ENCODE measurements around the gene BTBD9.

BTBD9 gene

GRCh38 chr6:38155621-38156204 lies 484.0 kb downstream of the BTBD9 start:
- DNase-seq = no peak

DNA sequence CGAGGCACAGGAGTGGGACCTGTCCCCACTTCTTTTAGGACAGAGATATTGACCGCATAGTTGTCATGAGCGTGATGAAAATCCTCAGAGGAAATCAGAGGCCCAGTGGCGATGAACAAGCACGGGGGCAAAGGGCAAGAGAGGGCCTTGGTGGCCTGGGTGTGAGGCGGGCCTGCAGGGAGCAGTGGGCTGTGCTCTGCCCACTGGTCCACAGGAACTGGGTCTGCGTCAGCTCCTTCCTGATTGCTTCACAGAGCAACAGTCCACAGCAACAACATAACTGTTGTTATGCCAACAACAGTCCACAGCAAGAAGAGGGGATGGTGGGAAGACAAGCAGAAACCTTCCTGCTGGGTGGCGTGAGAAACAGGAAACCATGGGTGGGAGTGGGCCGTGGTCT lies 484.6 kb downstream of the BTBD9 start:
- DNase-seq = no peak

DNA sequence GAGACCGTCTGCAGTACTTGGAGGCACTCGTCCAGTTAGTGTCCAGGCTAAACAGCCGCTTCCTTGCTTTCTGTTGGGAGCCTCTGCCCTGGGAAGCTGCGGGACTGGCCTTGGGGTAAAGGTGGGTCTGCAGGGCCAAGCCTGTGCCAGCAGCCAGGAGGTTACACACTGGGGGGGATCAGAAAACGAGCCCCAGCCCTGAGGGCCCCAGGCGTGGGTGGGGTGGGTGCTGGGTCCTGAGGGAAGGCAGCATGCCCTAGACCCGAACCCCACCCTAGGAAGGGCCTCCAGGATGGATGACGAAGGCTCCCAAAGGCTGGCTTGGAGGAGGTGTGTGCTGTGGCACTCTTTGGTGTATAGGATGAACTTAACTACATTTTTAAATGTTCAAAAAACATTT lies 485.0 kb downstream of the BTBD9 start:
- DNase-seq = no peak

DNA sequence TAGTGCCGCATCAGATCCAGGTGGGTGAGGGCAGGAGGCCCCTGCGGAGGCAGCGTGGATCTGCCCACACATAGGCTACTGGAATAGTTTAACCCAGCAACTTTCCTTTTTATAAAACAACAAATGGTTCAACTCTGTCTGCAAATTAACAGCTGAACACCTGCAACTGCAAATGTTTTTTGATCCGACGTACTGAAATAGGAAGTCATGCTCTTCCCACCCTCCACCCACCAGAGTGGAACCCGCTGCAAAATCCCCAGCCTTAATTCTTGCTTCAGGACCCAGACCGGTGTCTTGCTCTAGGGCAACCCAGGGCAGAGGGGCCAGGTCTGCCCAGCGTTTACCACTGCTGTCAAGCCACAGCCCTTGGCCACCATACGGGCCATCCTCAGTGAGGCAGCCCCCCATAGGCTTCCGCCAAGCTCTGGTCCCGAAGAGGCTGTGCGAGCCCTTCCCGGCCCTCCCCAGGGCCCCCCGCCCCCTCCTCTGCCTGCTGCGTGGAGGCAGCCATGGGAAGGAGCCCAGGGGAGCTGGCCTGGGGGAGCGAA lies 485.9 kb downstream of the BTBD9 start:
- no peak for DNase-seq

DNA sequence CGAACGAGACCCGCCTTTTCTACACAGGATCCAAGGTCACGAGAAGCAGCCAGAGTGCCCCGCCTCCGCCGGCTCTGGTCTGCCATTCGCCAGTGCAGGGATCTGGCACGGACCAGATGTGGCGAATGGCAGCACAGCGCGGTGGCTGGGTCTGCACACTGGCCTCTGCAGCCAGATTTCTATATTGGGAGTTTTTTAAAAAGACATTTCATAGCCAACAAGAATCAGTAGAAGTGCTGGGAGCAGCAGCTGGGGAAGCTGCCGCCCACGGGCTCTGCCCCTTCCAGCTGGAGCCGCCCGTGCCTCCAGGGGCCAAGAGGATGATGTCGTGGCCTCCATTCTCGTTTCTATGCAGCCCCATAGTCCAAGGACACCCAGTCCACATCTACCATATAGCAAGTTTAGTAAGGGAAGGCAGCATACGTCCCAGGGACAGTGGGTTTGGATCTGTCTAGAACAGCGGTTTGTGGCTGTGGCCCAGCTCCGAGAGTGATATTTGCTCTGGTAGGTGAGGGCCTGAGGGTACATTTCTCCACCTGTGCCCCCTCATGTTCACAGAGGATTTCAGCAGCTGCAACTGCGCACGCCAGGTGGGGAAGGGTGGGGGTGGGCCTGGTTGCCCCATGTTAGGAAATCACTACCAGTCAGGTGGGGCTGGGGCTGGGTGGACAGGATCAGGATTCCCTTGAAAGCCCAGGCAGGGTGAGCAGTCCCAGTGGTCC lies 486.5 kb downstream of the BTBD9 start:
- no peak for DNase-seq

GRCh38 chr6:38152620-38153019 lies 487.1 kb downstream of the BTBD9 start:
- no peak for DNase-seq

- no peak for DNase-seq
These were observed 487.9 kb downstream of the BTBD9 start for GRCh38 chr6:38151580-38152500.

DNA sequence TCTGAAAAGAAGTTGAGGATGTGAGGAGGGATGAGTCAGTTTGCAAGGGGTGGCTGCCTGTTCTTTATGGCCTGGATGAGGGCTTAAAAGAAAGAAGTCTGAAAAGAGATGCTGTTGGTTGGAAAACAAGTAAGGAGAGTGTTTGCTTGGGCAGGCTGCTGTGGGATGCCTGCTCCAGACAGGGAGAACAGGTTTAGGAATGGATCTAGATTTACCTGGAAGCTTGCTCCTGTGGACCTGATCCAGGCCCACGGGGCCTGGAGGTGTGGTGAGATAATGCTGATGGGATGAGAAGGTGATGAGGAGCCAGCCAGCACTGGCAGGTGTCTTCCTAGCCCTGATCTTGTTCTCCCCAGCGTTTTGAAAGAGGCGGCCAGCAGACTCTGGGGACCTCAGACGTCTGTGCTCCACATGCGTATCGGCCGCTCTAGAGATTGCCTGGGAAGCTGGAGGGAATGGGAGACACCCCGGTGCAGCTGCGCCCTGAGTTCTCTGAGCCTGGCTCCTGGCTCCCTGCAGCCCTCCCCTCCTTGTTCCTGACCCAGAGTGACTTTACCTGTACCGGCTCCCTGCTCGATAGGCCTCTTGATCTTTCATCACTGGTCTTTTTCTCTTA lies 488.9 kb downstream of the BTBD9 start:
- no peak for DNase-seq

GRCh38 chr6:38150021-38150420 lies 489.7 kb downstream of the BTBD9 start:
- no peak for DNase-seq

DNA sequence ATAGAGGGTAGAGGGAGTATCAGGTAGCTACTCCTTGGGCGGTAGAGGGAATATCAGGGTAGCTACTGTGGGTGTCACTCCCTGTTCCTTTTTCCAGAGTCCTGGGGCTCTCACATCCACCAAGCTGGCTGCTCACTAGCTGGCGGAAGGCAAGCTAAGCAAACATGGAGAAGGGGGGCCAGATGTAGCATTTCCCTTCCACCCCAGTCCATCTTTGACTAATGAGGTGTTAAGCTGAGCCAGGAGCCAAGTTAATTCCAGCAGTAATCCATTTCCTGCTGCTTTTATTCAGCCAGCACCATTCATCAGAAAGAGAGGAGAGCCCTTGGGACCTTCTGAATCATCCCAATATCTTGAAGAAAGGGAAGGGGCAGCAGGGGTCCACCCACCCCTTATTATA lies 490.2 kb downstream of the BTBD9 start:
- DNase-seq = no peak

DNA sequence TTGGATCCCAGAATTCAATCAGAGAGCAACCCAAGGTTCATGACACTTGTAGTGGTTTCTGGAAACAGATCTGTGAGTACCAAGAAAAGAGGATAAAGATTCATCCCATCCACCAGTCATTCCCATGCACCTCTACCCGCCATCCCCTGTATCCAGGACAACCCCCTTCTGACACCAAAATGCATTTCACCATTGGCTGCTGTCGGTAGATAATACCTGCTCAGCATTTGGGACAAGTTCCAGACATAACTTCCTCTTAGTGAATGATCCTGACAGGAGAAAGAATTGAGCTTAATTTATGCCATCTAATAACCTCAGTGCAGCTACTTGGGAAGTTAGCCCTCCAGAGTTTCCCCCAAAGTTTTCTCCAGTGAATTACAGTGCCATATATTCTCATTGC lies 491.1 kb downstream of the BTBD9 start:
- DNase-seq = no peak

- no peak for DNase-seq
These were observed 493.0 kb downstream of the BTBD9 start for GRCh38 chr6:38146734-38147027.

GRCh38 chr6:38146021-38146733 lies 493.6 kb downstream of the BTBD9 start:
- DNase-seq = no peak

- DNase-seq = no peak
These were observed 495.3 kb downstream of the BTBD9 start for GRCh38 chr6:38144365-38144945.

DNA sequence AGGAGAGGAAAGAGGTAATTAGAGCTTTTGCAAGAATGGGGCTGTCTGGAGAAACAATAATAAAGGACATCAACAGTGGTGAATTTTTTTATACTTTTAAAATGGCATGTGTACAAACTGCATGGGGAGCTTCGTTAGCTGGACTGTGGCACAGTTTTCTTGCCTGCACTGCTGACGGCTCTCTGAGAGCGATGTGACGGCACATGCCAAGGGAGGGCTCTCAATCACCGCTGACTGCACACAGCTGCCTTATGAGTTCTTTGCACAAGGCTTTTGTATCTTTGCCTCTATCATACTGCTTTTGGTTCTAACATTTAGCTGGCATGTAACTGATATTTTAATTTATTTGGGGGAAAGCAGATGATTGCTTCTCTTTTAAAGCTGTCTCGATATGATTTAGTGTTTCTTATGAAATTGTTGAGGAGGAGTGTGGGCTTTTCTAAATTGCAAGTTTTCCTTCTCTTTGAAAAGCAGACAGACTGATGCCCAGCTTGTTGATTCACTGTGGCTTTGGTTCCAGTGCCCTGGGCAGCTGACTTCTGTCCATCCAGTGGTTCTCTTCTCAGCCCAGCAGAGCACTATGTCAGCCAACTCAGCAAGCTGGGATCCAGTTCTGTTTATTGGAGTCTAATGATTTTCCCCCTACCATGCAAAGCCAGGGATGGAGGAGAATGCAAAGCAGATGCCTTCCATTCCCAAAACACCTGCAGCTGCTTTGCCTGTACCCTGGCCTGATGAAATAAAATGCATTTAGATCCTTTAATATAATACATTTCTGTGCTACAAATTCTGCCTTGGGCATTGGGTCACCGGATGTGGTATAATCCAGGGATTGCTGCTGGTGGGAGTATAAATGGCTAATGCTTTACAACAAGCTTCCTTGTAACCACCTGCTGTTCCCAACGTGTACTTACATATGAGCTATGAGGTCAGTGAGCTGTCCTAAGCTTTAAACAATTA lies 496.3 kb downstream of the BTBD9 start:
- DNase-seq = peak; percentile 19

DNA sequence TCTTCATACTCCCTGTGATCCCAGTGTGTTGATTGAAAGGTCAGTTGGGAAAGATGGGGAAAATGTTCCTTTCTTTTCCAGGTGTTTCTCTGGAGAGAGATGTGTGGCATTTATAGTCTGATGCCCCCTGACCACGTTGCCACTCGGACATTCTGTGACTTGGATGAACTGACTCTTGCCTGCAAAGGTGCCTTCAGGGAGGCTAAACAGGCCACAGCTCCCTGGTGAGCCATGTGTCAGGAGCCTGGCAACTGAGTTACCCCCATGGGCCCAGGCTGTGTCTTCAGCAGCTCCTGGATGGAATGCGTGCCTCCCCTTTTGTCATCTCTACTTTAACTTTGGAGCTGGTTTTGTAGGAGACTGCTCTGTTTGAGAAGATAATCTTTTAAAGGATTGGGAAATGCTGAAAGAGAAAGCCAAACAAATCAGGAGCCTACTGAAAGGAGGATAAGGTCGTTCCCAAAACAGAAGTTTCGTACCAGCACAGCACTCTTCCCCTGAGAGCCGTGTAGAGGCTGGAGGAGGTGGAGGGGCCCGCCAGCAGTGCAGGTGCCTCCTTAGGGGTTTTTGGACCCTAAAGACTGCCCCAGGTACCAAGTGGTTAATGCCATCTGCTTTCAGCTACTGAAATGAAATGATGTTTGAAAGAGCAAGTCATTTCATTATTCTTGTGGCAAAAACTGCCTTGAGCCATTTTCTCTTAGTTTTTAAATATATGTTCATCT lies 497.4 kb downstream of the BTBD9 start:
- no peak for DNase-seq

GRCh38 chr6:38141716-38142115 lies 498.0 kb downstream of the BTBD9 start:
- no peak for DNase-seq

DNA sequence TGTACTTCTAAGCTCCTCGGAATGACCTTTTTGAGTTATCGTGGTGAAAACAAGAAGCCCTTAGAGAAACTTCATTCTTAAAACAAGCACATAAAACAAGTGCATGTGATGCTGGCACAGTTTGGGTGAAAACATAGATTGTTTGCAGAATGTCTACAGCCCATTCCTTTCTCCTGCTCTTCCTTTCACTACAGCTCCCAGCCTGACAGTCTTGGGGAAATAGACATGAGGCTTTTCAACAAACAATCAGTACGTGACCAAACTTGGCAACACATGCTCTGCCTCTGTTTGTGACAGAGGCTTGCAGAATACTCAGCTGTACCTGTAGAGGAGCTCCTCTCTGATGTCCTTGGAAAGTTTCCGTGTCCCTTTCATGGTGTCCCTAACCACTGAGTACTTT lies 498.6 kb downstream of the BTBD9 start:
- DNase-seq = no peak

DNA sequence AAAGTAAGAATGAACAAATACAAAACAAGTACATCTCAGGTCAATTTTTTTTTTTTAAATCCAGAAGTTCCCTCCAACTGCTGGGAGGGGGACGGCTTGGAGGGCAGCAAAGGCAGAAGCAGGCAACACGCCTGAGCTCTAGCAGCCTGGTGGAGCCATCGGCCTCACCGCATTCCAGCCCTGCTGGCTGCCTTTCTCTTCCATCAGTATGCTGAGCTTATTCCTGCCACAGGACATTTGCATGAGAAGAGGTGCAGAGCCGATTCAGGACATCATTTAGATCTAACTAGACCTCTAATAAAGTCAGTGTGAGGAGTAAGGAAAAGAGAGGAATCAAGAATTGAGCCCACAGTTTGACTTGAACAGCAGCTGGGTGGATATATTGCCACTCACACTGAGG lies 501.4 kb downstream of the BTBD9 start:
- no peak for DNase-seq

GRCh38 chr6:38137608-38138265 lies 502.0 kb downstream of the BTBD9 start:
- DNase-seq = no peak
